K562 (cell line): Measurements from ENCODE around the gene AGPAT3. TPM values are rescaled to one million over a fixed set of nuclear protein-coding genes. Genes with fewer than 3 reads are reported as not detected.

Experiments used
- ATAC-seq: fragments of 200-7000 bp; cut with Tn5 transposase; 3 replicates; pipeline ENCODE4 v1.9.1; 2020; ENCODE audit warnings: moderate library complexity
- BruUV-seq: library from RNA; stranded (reverse); fragments of 400-500 nt; replicated peaks from 2 replicates; lab custom pipeline; 2021; lab: Mats Ljungman, UMichigan
- CTCF ChIA-PET: fragments of 300-600 bp; formaldehyde crosslinking; extraction: SDS; loops from one replicate; lab custom pipeline; 2021; ENCODE audit warnings: low intra/inter-chr PET ratio; lab: Yijun Ruan, JAX
- POLR2A ChIA-PET: fragments of 300-600, 350-650 bp; sonication (Branson Sonifier 250); formaldehyde crosslinking; extraction: SDS; loops from one replicate; lab custom pipeline; 2021; ENCODE audit warnings: antibody characterized with exemption, inconsistent platforms; lab: Yijun Ruan, JAX
- DNase-seq, 4 experiments: peaks; one replicate each; pipeline versions ENCODE4 v3.0.0 to v3.0.0-alpha.2; 2011 to 2018; ENCODE audit warnings: low spot score in 3 of 4, mixed read lengths in 3 of 4; ENCODE audit errors: extremely low read depth in 1 of 4
- FAIRE-seq: peaks from 2 replicates; lab custom pipeline; 2011; peaks lifted over from hg19 to GRCh38; lab: Jason Lieb, UNC
- H2AFZ ChIP-seq: 2 replicates; pipeline ENCODE4 v1.6.0; 2011; ENCODE audit warnings: low read depth, low read length, control low read depth, inconsistent platforms
- H3K27ac ChIP-seq: fragments of 200-600 bp; 3 replicates; pipeline ENCODE4 v1.8.0; 2011; ENCODE audit warnings: low read depth, mild to moderate bottlenecking, control low read depth, inconsistent platforms, low read length, moderate library complexity, mixed read lengths; ENCODE audit errors: extremely low read depth
- H3K27me3 ChIP-seq, 2 experiments: fragments of 300-600 bp in 1 of 2; 2 replicates in 1 of 2; 3 replicates in 1 of 2; pipeline versions ENCODE4 v1.6.0 to v1.8.0; 2011; ENCODE audit warnings: inconsistent platforms in 2 of 2, low read length in 2 of 2, mild to moderate bottlenecking in 1 of 2, mixed read lengths in 1 of 2, moderate library complexity in 1 of 2; ENCODE audit not compliant: control insufficient read depth in 2 of 2, insufficient read depth in 2 of 2
- H3K36me3 ChIP-seq: fragments of 300-600 bp; 3 replicates; pipeline ENCODE4 v1.8.0; 2011; ENCODE audit warnings: mild to moderate bottlenecking, low read length, inconsistent platforms; ENCODE audit not compliant: control insufficient read depth, insufficient read depth
- H3K4me1 ChIP-seq, 2 experiments: fragments of 200-600 bp in 1 of 2; replicated peaks in 1 of 2; 2 replicates in 1 of 2; 3 replicates in 1 of 2; pipeline versions ENCODE4 v1.5.1 to v1.8.0; 2011; ENCODE audit warnings: inconsistent platforms in 2 of 2, low read length in 2 of 2, mild to moderate bottlenecking in 1 of 2, mixed read lengths in 1 of 2, moderate library complexity in 1 of 2; ENCODE audit not compliant: control insufficient read depth in 2 of 2, insufficient read depth in 2 of 2
- H3K4me2 ChIP-seq: 2 replicates; pipeline ENCODE4 v1.6.1; 2011; ENCODE audit warnings: low read length, control low read depth, inconsistent platforms, mixed read lengths; ENCODE audit not compliant: insufficient read depth
- H3K4me3 ChIP-seq: fragments of 200-600 bp; sonication (generic), shearing (Covaris generic); 2 replicates; pipeline ENCODE4 v1.5.1; 2016; ENCODE audit warnings: control low read depth, inconsistent platforms
- H3K79me2 ChIP-seq: fragments of 200-600 bp; 3 replicates; pipeline ENCODE4 v1.8.0; 2011; ENCODE audit warnings: low read length, inconsistent platforms; ENCODE audit not compliant: control insufficient read depth, insufficient read depth
- H3K9ac ChIP-seq, 2 experiments: 2 replicates each; pipeline versions ENCODE4 v1.6.0 to v1.6.1; 2011; ENCODE audit warnings: low read depth in 2 of 2, low read length in 2 of 2, control low read depth in 1 of 2, inconsistent platforms in 1 of 2, mild to moderate bottlenecking in 1 of 2, mixed read lengths in 1 of 2; ENCODE audit not compliant: insufficient read depth in 1 of 2
- H3K9me1 ChIP-seq: one replicate; pipeline ENCODE4 v1.6.0; 2011; ENCODE audit warnings: inconsistent platforms, mild to moderate bottlenecking, low read length, moderate library complexity; ENCODE audit not compliant: control insufficient read depth, insufficient read depth
- H3K9me3 ChIP-seq: replicated peaks from 2 replicates; pipeline ENCODE4 v1.5.1; 2011; ENCODE audit warnings: low read depth, low read length, inconsistent platforms; ENCODE audit not compliant: control insufficient read depth, insufficient read depth
- H4K20me1 ChIP-seq: replicated peaks from 2 replicates; pipeline ENCODE4 v1.6.1; 2011; ENCODE audit warnings: low read length, inconsistent platforms, mixed read lengths; ENCODE audit not compliant: control insufficient read depth, insufficient read depth
- ELF4 ChIP-seq: fragments of 450-650 bp; formaldehyde crosslinking; IDR thresholded peaks from 2 replicates; pipeline ENCODE4 v1.4.0; 2022; ENCODE audit warnings: missing genetic modification characterization
- HDAC3 ChIP-seq: fragments of 450-650 bp; IDR thresholded peaks from 2 replicates; pipeline ENCODE4 v1.6.1; 2018; ENCODE audit warnings: borderline replicate concordance, mild to moderate bottlenecking, moderate library complexity; ENCODE audit not compliant: partially characterized antibody
- MGA ChIP-seq: fragments of 450-650 bp; IDR thresholded peaks from 2 replicates; pipeline ENCODE4 v1.6.1; 2016; ENCODE audit warnings: mild to moderate bottlenecking, moderate library complexity
- NKRF ChIP-seq: fragments of 450-650 bp; IDR thresholded peaks from 2 replicates; pipeline ENCODE4 v1.6.1; 2016; ENCODE audit warnings: borderline replicate concordance
- RCOR1 ChIP-seq, 2 experiments: IDR thresholded peaks; 2 replicates each; pipeline ENCODE4 v1.6.1; 2012; ENCODE audit warnings: low read depth in 2 of 2, low read length in 2 of 2, borderline replicate concordance in 1 of 2, improper control_type of control experiment in 1 of 2
- ZNF184 ChIP-seq: sonication (generic); formaldehyde crosslinking; IDR thresholded peaks from 2 replicates; pipeline ENCODE4 v1.5.0; 2020; ENCODE audit warnings: missing genetic modification reagents
- ZNF583 ChIP-seq: fragments of 250-450 bp; sonication (Bioruptor Pico); IDR thresholded peaks from 2 replicates; pipeline ENCODE4 v1.4.0; 2020
- WGBS: fragments of 100-300 bp; shearing (Covaris generic); methylation state at CpG from one replicate; pipeline ENCODE4 v1.1.6; 2016; ENCODE audit warnings: low coverage, mixed read lengths; ENCODE audit not compliant: insufficient coverage; ENCODE audit errors: missing lambda C conversion rate; 5-methylcytosine and 5-hydroxymethylcytosine counted together
- in situ Hi-C: fragments of 300-500 bp; cut with MboI; formaldehyde crosslinking; loops from 4 replicates; pipeline ENCODE4 v1.15.0; 2018; ENCODE audit warnings: inconsistent platforms, mixed read lengths
- intact Hi-C: fragments of 100-400 bp; cut with micrococcal nuclease; formaldehyde crosslinking; loops from 2 replicates; pipeline ENCODE4 v1.14.2; 2022
- polyA plus RNA-seq, 8 experiments: library from polyadenylated mRNA; depleted of rRNA in 4 of 8; stranded (reverse) in 5 of 8; unstranded in 3 of 8; fragments of >200 nt; fragmentation: Nextera tagmentation in 2 of 8; fragmentation: Illumina TruSeq in 1 of 8; extraction: Ambion mirVana in 2 of 8; extraction: Trizol in 1 of 8; gene quantifications; 2 replicates each; pipeline versions ENCODE4 v1.2.1 to v1.2.3, GENCODE V29; 2011 to 2014; ENCODE audit warnings: inconsistent platforms in 1 of 8, missing spikeins in 1 of 8
- total RNA-seq, 7 experiments: library from RNA; depleted of rRNA in 6 of 7; stranded (reverse); fragments of >200 nt in 6 of 7; fragmentation: Illumina TruSeq in 2 of 7; extraction: Trizol in 2 of 7; gene quantifications; 2 replicates each; pipeline versions ENCODE4 v1.2.1 to v1.2.3, GENCODE V29; 2011 to 2021; ENCODE audit warnings: low replicate concordance in 1 of 7

The AGPAT3 gene
- total and polyA plus RNA-seq, 9 of the 15 experiments (the other 6 are each of a cell fraction or from before 2014, with no cell fraction given), result 1.5 to 88.4 (median 35.7) TPM

- Histone ChIP-seq H2AFZ (no peak overlapping the region), H3K9me3 (no peaks in the 10 kb centered on the region), H3K27me3 (no peaks in the 10 kb centered on the region; a peak in 1 of 5 replicates), H4K20me1 (peaks cover 3% of the 10 kb centered on the region; the same call in 1 of the 2 replicates), H3K4me3 (no peak overlapping the region), H3K9ac (peak overlapping the region in 1 of 2 experiments; percentile 46; a peak in 2 of 4 replicates), H3K36me3 (peaks cover 42% of the 10 kb centered on the region), H3K4me2 (no peak overlapping the region), H3K9me1 (no peaks in the 10 kb centered on the region), H3K4me1 (peaks cover 37 to 57% of the 10 kb centered on the region in 2 experiments), H3K79me2 (peaks cover 95% of the 10 kb centered on the region), H3K27ac (peak overlapping the region; percentile 31; the same call in 1 of the 3 replicates)
- FAIRE-seq, result no peak
- no peak for ATAC-seq
- no TSS peak for BruUV-seq
- WGBS, result 83% methylated on average over 6 of the region's 6 CpGs
- CTCF ChIA-PET, result no interaction called here
- in situ Hi-C loops, result no loop called here
- no peak for DNase-seq
- intact Hi-C loops, result loop anchor here (2.0 kb wide), 1 partner anchor 15 kb away; the partner anchor contains the start of gene TRAPPC10
- POLR2A ChIA-PET, result interaction anchor here (0.8 to 1.2 kb wide), 2 partner anchors 8 to 24 kb away, joined by 3 read pairs; no protein-coding TSS in a partner anchor
- TF ChIP-seq ZNF583 (CRISPR knock-in tag), result no peak
- no peak for TF ChIP-seq RCOR1 (IDR thresholded peaks at IDR 0.05; ENCODE audit: borderline replicate concordance in 1 of 2, low read depth in 2 of 2, low read length in 2 of 2)
- TF ChIP-seq HDAC3, result no peak
- no peak for TF ChIP-seq ELF4 (CRISPR knock-in tag)
- TF ChIP-seq NKRF, result no peak
- no peak for TF ChIP-seq MGA
- no peak for TF ChIP-seq ZNF184
Observed at GRCh38 chr21:44028287-44028659, 163.2 kb downstream of the AGPAT3 start.
